H1 (cell line): Measurements from ENCODE around the gene SLC6A18. TPM values are rescaled to one million over a fixed set of nuclear protein-coding genes. Genes with fewer than 3 reads are reported as not detected.

Source experiments
- CTCF ChIA-PET: fragments of 300-600 bp; sonication (Branson Sonifier 250); formaldehyde crosslinking; loops from one replicate; lab custom pipeline; 2021; ENCODE audit not compliant: partially characterized antibody; lab: Charles Lee
- POLR2A ChIA-PET: fragments of 300-600 bp; sonication (Branson Sonifier 250); formaldehyde crosslinking; loops from one replicate; lab custom pipeline; 2021; ENCODE audit warnings: inconsistent platforms; ENCODE audit not compliant: partially characterized antibody; lab: Charles Lee
- DNase-seq, 2 experiments: peaks; one replicate each; pipeline versions ENCODE4 v3.0.0 to v3.0.0-alpha.2; 2010 to 2022; ENCODE audit warnings: low spot score in 2 of 2, low read depth in 1 of 2, mixed read lengths in 1 of 2
- FAIRE-seq: peaks from 2 replicates; lab custom pipeline; 2011; peaks lifted over from hg19 to GRCh38; lab: Jason Lieb, UNC
- H2AFZ ChIP-seq: 2 replicates; pipeline ENCODE4 v1.8.1; 2012; ENCODE audit warnings: low read length, inconsistent platforms
- H2AK5ac ChIP-seq: 2 replicates; pipeline ENCODE4 v1.6.1; 2013; ENCODE audit warnings: low read depth, low read length
- H2BK120ac ChIP-seq: replicated peaks from 2 replicates; pipeline ENCODE3; 2013; ENCODE audit warnings: low read depth, low read length, inconsistent platforms
- H2BK12ac ChIP-seq: 2 replicates; pipeline ENCODE4 v1.6.1; 2013; ENCODE audit warnings: low read depth, low read length
- H2BK15ac ChIP-seq: 2 replicates; pipeline ENCODE4 v1.6.1; 2013; ENCODE audit warnings: low read length
- H2BK20ac ChIP-seq: 2 replicates; pipeline ENCODE4 v1.6.1; 2013; ENCODE audit warnings: low read length
- H2BK5ac ChIP-seq: 2 replicates; pipeline ENCODE4 v1.6.1; 2013; ENCODE audit warnings: low read depth, low read length
- H3K14ac ChIP-seq: 2 replicates; pipeline ENCODE4 v1.6.1; 2013; ENCODE audit warnings: inconsistent platforms; ENCODE audit not compliant: insufficient read length
- H3K18ac ChIP-seq: 2 replicates; pipeline ENCODE4 v1.6.1; 2013; ENCODE audit warnings: low read length; ENCODE audit errors: extremely low read depth
- H3K23ac ChIP-seq: 2 replicates; pipeline ENCODE4 v1.6.1; 2013; ENCODE audit warnings: inconsistent platforms; ENCODE audit not compliant: insufficient read length
- H3K23me2 ChIP-seq: 2 replicates; pipeline ENCODE4 v1.6.1; 2013; ENCODE audit warnings: low read depth, low read length
- H3K27ac ChIP-seq: 2 replicates; pipeline ENCODE4 v1.6.1; 2011; ENCODE audit warnings: low read depth, low read length, inconsistent platforms
- H3K27me3 ChIP-seq, 4 experiments: replicated peaks in 1 of 4; 1 replicate in 1 of 4; 2 replicates in 3 of 4; pipeline versions ENCODE4 v1.6.1 to v1.8.1; 2011 to 2013; ENCODE audit warnings: low read length in 3 of 4, mild to moderate bottlenecking in 3 of 4, inconsistent platforms in 2 of 4, mixed read lengths in 2 of 4, moderate library complexity in 1 of 4; ENCODE audit not compliant: control insufficient read depth in 3 of 4, insufficient read depth in 3 of 4; ENCODE audit errors: extremely low read depth in 1 of 4
- H3K36me3 ChIP-seq, 4 experiments: 2 replicates each; pipeline versions ENCODE4 v1.6.1 to v1.8.1; 2011 to 2013; ENCODE audit warnings: mild to moderate bottlenecking in 4 of 4, low read length in 3 of 4, moderate library complexity in 2 of 4, control low read depth in 1 of 4, inconsistent platforms in 1 of 4; ENCODE audit not compliant: insufficient read depth in 4 of 4, control insufficient read depth in 2 of 4
- H3K4ac ChIP-seq: replicated peaks from 2 replicates; pipeline ENCODE3; 2013; ENCODE audit warnings: low read length, low read depth, mixed read lengths, inconsistent platforms; ENCODE audit not compliant: insufficient read length
- H3K4me1 ChIP-seq, 4 experiments: replicated peaks in 1 of 4; 1 replicate in 1 of 4; 2 replicates in 3 of 4; pipeline versions ENCODE4 v1.6.1 to v1.8.1; 2011 to 2013; ENCODE audit warnings: low read length in 3 of 4, inconsistent platforms in 2 of 4, mixed read lengths in 1 of 4; ENCODE audit not compliant: insufficient read depth in 4 of 4, control insufficient read depth in 3 of 4
- H3K4me2 ChIP-seq, 2 experiments: 2 replicates each; pipeline versions ENCODE4 v1.6.1 to v1.8.1; 2011 to 2013; ENCODE audit warnings: low read depth in 2 of 2, low read length in 2 of 2, control low read depth in 1 of 2, inconsistent platforms in 1 of 2, mild to moderate bottlenecking in 1 of 2; ENCODE audit not compliant: insufficient read depth in 1 of 2
- H3K4me3 ChIP-seq, 4 experiments: fragments of 200-600, 300-600 bp in 1 of 4; sonication (generic), shearing (Covaris generic), sonication (Bioruptor Twin) in 1 of 4; 2 replicates each; pipeline versions ENCODE4 v1.5.1 to v1.8.1; 2011 to 2016; ENCODE audit warnings: low read length in 4 of 4, low read depth in 3 of 4, control low read depth in 2 of 4, inconsistent platforms in 2 of 4, mild to moderate bottlenecking in 2 of 4, mixed read lengths in 1 of 4, moderate library complexity in 1 of 4; ENCODE audit not compliant: insufficient read depth in 2 of 4; ENCODE audit errors: extremely low read depth in 1 of 4
- H3K56ac ChIP-seq: replicated peaks from 2 replicates; pipeline ENCODE3; 2013; ENCODE audit warnings: low read depth, mild to moderate bottlenecking, mixed read lengths, low read length, inconsistent platforms; ENCODE audit not compliant: insufficient read length
- H3K79me1 ChIP-seq: 2 replicates; pipeline ENCODE4 v1.6.1; 2013; ENCODE audit warnings: low read depth, low read length, control low read depth
- H3K79me2 ChIP-seq, 2 experiments: 2 replicates each; pipeline versions ENCODE4 v1.6.1 to v1.8.1; 2012 to 2013; ENCODE audit warnings: low read length in 2 of 2, mild to moderate bottlenecking in 2 of 2, inconsistent platforms in 1 of 2; ENCODE audit not compliant: insufficient read depth in 2 of 2, control insufficient read depth in 1 of 2
- H3K9ac ChIP-seq, 4 experiments: replicated peaks in 1 of 4; 1 replicate in 1 of 4; 2 replicates in 3 of 4; pipeline versions ENCODE4 v1.6.1 to v1.8.1; 2011 to 2013; ENCODE audit warnings: low read depth in 3 of 4, low read length in 3 of 4, control low read depth in 2 of 4, mild to moderate bottlenecking in 2 of 4, moderate library complexity in 2 of 4, inconsistent platforms in 1 of 4; ENCODE audit errors: extremely low read depth in 1 of 4
- H3K9me3 ChIP-seq, 2 experiments: 2 replicates each; pipeline versions ENCODE4 v1.6.1 to v1.8.1; 2012 to 2013; ENCODE audit warnings: mild to moderate bottlenecking in 2 of 2, moderate library complexity in 2 of 2, control low read depth in 1 of 2, inconsistent platforms in 1 of 2, low read depth in 1 of 2, low read length in 1 of 2, mixed read lengths in 1 of 2; ENCODE audit not compliant: insufficient read depth in 2 of 2
- H4K20me1 ChIP-seq, 2 experiments: replicated peaks in 1 of 2; 2 replicates each; pipeline versions ENCODE3 to v1.8.1; 2011 to 2013; ENCODE audit warnings: inconsistent platforms in 2 of 2, low read length in 2 of 2, mild to moderate bottlenecking in 1 of 2; ENCODE audit not compliant: insufficient read depth in 2 of 2, control insufficient read depth in 1 of 2
- H4K5ac ChIP-seq: 2 replicates; pipeline ENCODE4 v1.6.1; 2013; ENCODE audit warnings: low read length, low read depth, mixed read lengths, inconsistent platforms; ENCODE audit not compliant: insufficient read length
- H4K8ac ChIP-seq: 2 replicates; pipeline ENCODE4 v1.8.0; 2013; ENCODE audit warnings: mild to moderate bottlenecking, moderate library complexity, low read length, inconsistent platforms; ENCODE audit not compliant: insufficient read depth; ENCODE audit errors: extremely low read depth
- H4K91ac ChIP-seq: replicated peaks from 2 replicates; pipeline ENCODE3; 2013; ENCODE audit warnings: low read length, mixed read lengths, inconsistent platforms; ENCODE audit not compliant: insufficient read length
- ASH2L ChIP-seq: fragments of 200-600, 300-600 bp; sonication (generic); IDR thresholded peaks from one replicate; pipeline ENCODE4 v1.7.1; 2017; ENCODE audit warnings: low read length
- CHD1 ChIP-seq: IDR thresholded peaks from 2 replicates; pipeline ENCODE4 v1.6.1; 2012; ENCODE audit warnings: low read depth, low read length, improper control_type of control experiment
- GABPA ChIP-seq: IDR thresholded peaks from 2 replicates; pipeline ENCODE4 v1.6.1; 2011; ENCODE audit warnings: mild to moderate bottlenecking, low read length, moderate library complexity, borderline replicate concordance; ENCODE audit not compliant: insufficient read depth
- KDM4A ChIP-seq: IDR thresholded peaks from one replicate; pipeline ENCODE4 v1.7.1; 2012; ENCODE audit warnings: low read depth, mild to moderate bottlenecking, moderate library complexity, low read length, inconsistent platforms; ENCODE audit not compliant: severe bottlenecking
- SIX5 ChIP-seq: IDR thresholded peaks from 2 replicates; pipeline ENCODE4 v1.6.1; 2011; ENCODE audit warnings: mild to moderate bottlenecking, low read depth, low read length
- WGBS, 2 experiments: shearing (Covaris generic) in 1 of 2; methylation state at CpG; one replicate each; pipeline versions ENCODE4 v1.1.6 to v1.1.7; 2013 to 2015; ENCODE audit warnings: low lambda C conversion rate in 2 of 2, mixed read lengths in 2 of 2, inconsistent platforms in 1 of 2, low coverage in 1 of 2, missing lambda C conversion rate in 1 of 2; ENCODE audit not compliant: insufficient replicate concordance in 2 of 2, insufficient coverage in 1 of 2, insufficient read length in 1 of 2; ENCODE audit errors: extremely low coverage in 1 of 2, missing lambda C conversion rate in 1 of 2; 5-methylcytosine and 5-hydroxymethylcytosine counted together
- polyA plus RNA-seq, 7 experiments: library from polyadenylated mRNA; depleted of rRNA in 3 of 7; stranded (reverse) in 5 of 7; unstranded in 2 of 7; fragments of >200 nt in 5 of 7; fragments of 200-250 nt in 2 of 7; gene quantifications; 1 replicate in 5 of 7; 2 replicates in 1 of 7; 4 replicates in 1 of 7; pipeline versions ENCODE4 v1.2.1 to v1.2.3, GENCODE V29; 2011 to 2013; ENCODE audit warnings: missing spikeins in 2 of 7, mixed read lengths in 2 of 7
- total RNA-seq: library from RNA; stranded (reverse); fragmentation: NEBNext Ultra II Directional; extraction: Animal tissue kit (Norgen Biotek cat#: 25700); gene quantifications from 2 replicates; pipeline ENCODE4 v1.2.1, GENCODE V29; 2021
- TF ChIP-seq, protein P1 (sequence below): IDR thresholded peaks from 2 replicates; pipeline ENCODE4 v1.6.1; 2012; ENCODE audit warnings: inconsistent platforms
- TF ChIP-seq, protein P2 (sequence below): IDR thresholded peaks from 2 replicates; pipeline ENCODE4 v1.6.1; 2012; ENCODE audit warnings: inconsistent platforms

SLC6A18 gene
- total and polyA plus RNA-seq, 2 of the 8 experiments (the other 6 are each of a cell fraction or from before 2014, with no cell fraction given), result not detected

DNA sequence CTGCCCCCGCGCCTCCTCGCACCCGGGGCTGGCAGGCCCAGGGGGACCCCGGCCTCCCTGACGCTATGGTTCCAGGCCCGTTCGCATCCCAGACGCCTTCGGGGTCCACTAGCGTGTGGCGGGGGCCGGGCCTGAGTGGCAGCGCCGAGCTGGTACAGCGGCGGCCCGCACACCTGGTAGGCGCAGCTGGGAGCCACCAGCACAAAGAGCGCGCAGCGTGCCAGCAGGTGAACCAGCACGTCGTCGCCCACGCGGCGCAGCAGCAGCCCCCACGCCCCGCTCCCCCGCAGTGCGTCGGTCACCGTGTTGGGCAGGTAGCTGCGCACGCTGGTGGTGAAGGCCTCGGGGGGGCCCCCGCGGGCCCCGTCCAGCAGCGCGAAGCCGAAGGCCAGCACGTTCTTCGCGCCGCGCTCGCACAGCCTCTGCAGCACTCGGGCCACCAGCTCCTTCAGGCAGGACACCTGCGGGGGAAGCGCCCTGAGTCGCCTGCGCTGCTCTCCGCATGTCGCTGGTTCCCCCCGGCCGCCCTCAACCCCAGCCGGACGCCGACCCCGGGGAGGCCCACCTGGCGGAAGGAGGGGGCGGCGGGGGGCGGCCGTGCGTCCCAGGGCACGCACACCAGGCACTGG lies 69.1 kb downstream of the SLC6A18 start:
- H3K23ac ChIP-seq, result no peak overlapping the region
- H2BK15ac ChIP-seq, result no peak overlapping the region
- no peaks in the 10 kb centered on the region for H3K9me3 ChIP-seq
- 66% methylated on average over 29 of the region's 69 CpGs; no CpG with 5 or more reads in 1 of the 2 experiments for WGBS, 2 experiments
- H3K27me3 ChIP-seq, result peaks cover 0 to 8% (median 2%) of the 10 kb centered on the region in 4 experiments; a peak in 4 of 7 replicates
- no peak overlapping the region for H4K5ac ChIP-seq
- H2BK20ac ChIP-seq, result no peak overlapping the region
- no peak overlapping the region for H3K14ac ChIP-seq
- no peak overlapping the region for H3K9ac ChIP-seq
- CTCF ChIA-PET, result interaction anchor here (0.7 to 1.6 kb wide), 4 partner anchors 10 to 126 kb away, joined by 3 to 4 read pairs (median 3); no protein-coding TSS in a partner anchor
- H2BK5ac ChIP-seq, result no peak overlapping the region; the same call in 1 of the 2 replicates
- H3K79me1 ChIP-seq, result peaks cover 3% of the 10 kb centered on the region; the same call in 1 of the 2 replicates
- H3K4ac ChIP-seq, result peak overlapping the region; percentile 78
- H3K4me1 ChIP-seq, result peaks cover 0 to 13% (median 6%) of the 10 kb centered on the region in 4 experiments; a peak in 5 of 7 replicates
- no peak overlapping the region; the same call in 1 of the 2 replicates for H2AFZ ChIP-seq
- no peak overlapping the region for H2BK120ac ChIP-seq
- H3K27ac ChIP-seq, result no peak overlapping the region
- H2BK12ac ChIP-seq, result no peak overlapping the region
- peaks cover 14% of the 10 kb centered on the region; the same call in 1 of the 2 replicates for H3K23me2 ChIP-seq
- H3K4me3 ChIP-seq, result peak overlapping the region; percentile 40 to 76 (median 54)
- peak overlapping the region; percentile 83 for H3K18ac ChIP-seq
- 0 out of 2 replicates have a peak overlapping the region, but pooled peaks have one; percentile 13 for H2AK5ac ChIP-seq
- no peak for FAIRE-seq
- H4K20me1 ChIP-seq, result peaks cover 4 to 11% of the 10 kb centered on the region in 2 experiments
- POLR2A ChIA-PET, result interaction anchor here (0.6 to 1.9 kb wide), 14 partner anchors 10 to 159 kb away, joined by 3 to 6 read pairs (median 4); partner anchors contain the start of gene CLPTM1L
- H4K8ac ChIP-seq, result peak overlapping the region; percentile 79
- no peaks in the 10 kb centered on the region; a peak in 1 of 4 replicates for H3K79me2 ChIP-seq
- H3K56ac ChIP-seq, result peak overlapping the region; percentile 30
- peak in 1 of 2 experiments; percentile 78 for DNase-seq
- TF ChIP-seq KDM4A (peak; percentile 18), SIX5 (no peak), CHD1 (no peak), GABPA (peak; percentile 77), ASH2L (no peak)
- TF ChIP-seq, protein P1, sequence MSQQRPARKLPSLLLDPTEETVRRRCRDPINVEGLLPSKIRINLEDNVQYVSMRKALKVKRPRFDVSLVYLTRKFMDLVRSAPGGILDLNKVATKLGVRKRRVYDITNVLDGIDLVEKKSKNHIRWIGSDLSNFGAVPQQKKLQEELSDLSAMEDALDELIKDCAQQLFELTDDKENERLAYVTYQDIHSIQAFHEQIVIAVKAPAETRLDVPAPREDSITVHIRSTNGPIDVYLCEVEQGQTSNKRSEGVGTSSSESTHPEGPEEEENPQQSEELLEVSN, result peak; percentile 73; the same call in 1 of the 2 replicates
- TF ChIP-seq, protein P2, sequence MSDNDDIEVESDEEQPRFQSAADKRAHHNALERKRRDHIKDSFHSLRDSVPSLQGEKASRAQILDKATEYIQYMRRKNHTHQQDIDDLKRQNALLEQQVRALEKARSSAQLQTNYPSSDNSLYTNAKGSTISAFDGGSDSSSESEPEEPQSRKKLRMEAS, result peak; percentile 70
- TF ChIP-seq, all 59 proteins: peak for 4
- Histone ChIP-seq H3K4me2 (peak overlapping the region; percentile 64 to 78), H4K91ac (peak overlapping the region; percentile 85), H3K36me3 (no peaks in the 10 kb centered on the region; a peak in 2 of 8 replicates)
